HEK293 (cell line): ENCODE data around the gene PNKD.

ENCODE experiments used
- CTCF ChIP-seq: fragments of 450-650 bp; formaldehyde crosslinking; IDR thresholded peaks from 2 replicates; pipeline ENCODE4 v1.5.1; 2016; ENCODE audit warnings: missing biosample characterization, missing genetic modification characterization
- KLF1 ChIP-seq: fragments of 450-650 bp; formaldehyde crosslinking; IDR thresholded peaks from 2 replicates; pipeline ENCODE4 v1.5.1; 2016; ENCODE audit warnings: missing biosample characterization, missing genetic modification characterization
- ZNF274 ChIP-seq, 2 experiments: fragments of 200-500 bp in 1 of 2; fragments of 450-650 bp in 1 of 2; sonication (Bioruptor generic) in 1 of 2; formaldehyde crosslinking in 1 of 2; IDR thresholded peaks; 2 replicates each; pipeline versions ENCODE4 v1.5.1 to v1.6.1; 2014 to 2016; ENCODE audit warnings: borderline replicate concordance in 1 of 2, inconsistent platforms in 1 of 2, low read length in 1 of 2, missing biosample characterization in 1 of 2, missing genetic modification characterization in 1 of 2
- ZNF555 ChIP-seq: fragments of 450-650 bp; formaldehyde crosslinking; conservative IDR thresholded peaks from 2 replicates; pipeline ENCODE4 v1.5.1; 2017; ENCODE audit warnings: missing biosample characterization, mild to moderate bottlenecking, missing genetic modification characterization, inconsistent platforms

DNA sequence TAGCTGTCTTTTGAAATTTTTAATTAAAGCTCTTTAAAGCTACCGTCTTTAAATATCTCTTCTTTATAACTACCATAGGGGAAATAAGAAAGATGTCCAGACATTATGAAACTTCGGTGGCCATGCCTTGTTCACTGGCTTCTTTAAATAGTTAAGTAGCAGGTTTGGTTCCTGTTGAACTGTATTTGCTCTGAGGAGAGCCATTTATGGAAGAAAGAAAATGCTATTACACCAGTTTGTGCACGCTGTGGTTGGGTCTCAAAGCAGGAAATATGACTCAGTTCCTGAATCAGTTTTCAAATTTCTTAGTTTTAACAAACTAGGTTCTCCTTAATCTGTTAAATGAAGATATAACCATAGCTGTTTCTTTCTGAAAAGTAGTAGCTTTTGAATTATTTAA, 41.1 kb upstream of the PNKD start:
- TF ChIP-seq ZNF555 (tag by site-specific recombination) (no peak), CTCF (no peak), ZNF274 (IDR thresholded peaks at IDR 0.05; ENCODE audit: low read length) (no peak), ZNF274 (tag by site-specific recombination; IDR thresholded peaks at IDR 0.05; ENCODE audit: borderline replicate concordance) (no peak), KLF1 (tag by site-specific recombination) (no peak)
